ENCODE measurements around the gene NTN4.

Gene NTN4

DNA sequence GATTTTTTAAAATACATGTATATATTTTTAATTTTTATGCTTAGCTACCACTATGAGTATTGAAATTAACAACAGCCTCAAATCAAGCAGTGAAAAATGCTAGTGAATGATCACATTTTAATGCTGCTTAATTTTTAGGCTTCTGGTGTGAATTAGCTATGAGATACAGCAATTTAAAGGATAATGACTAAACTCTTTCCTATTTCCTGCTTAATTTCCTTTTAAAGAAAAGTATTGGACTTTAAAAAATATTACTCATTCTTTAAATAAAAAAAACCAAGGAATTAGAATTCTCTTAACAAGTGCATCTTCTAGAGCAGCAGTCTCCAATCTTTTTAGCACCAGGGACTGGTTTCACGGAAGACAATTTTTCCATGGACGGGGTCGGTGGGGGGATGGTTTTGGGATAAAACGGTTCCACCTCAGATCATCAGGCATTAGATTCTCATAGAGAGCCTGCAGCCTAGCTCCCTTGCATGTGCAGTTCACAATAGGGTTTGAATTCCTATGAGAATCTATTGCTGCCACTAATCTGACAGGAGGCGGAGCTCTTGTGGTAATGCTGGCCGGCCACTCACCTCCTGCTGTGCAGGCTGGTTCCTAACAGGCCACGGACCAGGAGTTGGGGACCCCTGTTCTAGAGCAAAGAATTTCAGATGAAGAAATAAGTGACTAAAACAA lies 18.6 kb upstream of the NTN4 start:
- TF ChIP-seq ZNF565 (CRISPR knock-in tag; conservative IDR thresholded peaks at IDR 0.05; ENCODE audit: low read depth) = no peak
- no peak for TF ChIP-seq OSR1 (CRISPR knock-in tag; IDR thresholded peaks at IDR 0.05)
- TF ChIP-seq, protein P1, sequence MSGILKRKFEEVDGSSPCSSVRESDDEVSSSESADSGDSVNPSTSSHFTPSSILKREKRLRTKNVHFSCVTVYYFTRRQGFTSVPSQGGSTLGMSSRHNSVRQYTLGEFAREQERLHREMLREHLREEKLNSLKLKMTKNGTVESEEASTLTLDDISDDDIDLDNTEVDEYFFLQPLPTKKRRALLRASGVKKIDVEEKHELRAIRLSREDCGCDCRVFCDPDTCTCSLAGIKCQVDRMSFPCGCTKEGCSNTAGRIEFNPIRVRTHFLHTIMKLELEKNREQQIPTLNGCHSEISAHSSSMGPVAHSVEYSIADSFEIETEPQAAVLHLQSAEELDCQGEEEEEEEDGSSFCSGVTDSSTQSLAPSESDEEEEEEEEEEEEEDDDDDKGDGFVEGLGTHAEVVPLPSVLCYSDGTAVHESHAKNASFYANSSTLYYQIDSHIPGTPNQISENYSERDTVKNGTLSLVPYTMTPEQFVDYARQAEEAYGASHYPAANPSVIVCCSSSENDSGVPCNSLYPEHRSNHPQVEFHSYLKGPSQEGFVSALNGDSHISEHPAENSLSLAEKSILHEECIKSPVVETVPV (CRISPR knock-in tag; IDR thresholded peaks at IDR 0.05) = no peak
- TF ChIP-seq, protein P2, sequence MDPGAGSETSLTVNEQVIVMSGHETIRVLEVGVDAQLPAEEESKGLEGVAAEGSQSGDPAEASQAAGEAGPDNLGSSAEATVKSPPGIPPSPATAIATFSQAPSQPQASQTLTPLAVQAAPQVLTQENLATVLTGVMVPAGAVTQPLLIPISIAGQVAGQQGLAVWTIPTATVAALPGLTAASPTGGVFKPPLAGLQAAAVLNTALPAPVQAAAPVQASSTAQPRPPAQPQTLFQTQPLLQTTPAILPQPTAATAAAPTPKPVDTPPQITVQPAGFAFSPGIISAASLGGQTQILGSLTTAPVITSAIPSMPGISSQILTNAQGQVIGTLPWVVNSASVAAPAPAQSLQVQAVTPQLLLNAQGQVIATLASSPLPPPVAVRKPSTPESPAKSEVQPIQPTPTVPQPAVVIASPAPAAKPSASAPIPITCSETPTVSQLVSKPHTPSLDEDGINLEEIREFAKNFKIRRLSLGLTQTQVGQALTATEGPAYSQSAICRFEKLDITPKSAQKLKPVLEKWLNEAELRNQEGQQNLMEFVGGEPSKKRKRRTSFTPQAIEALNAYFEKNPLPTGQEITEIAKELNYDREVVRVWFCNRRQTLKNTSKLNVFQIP (CRISPR knock-in tag; IDR thresholded peaks at IDR 0.05; ENCODE audit: borderline replicate concordance, low read depth) = no peak
- TF ChIP-seq ARNTL (CRISPR knock-in tag; IDR thresholded peaks at IDR 0.05; ENCODE audit: borderline replicate concordance, low read depth) = no peak
- no peak for TF ChIP-seq CSDC2 (CRISPR knock-in tag; IDR thresholded peaks at IDR 0.05)
- TF ChIP-seq ZNF70 (CRISPR knock-in tag; IDR thresholded peaks at IDR 0.05) = no peak
- ATAC-seq = no peak

- no peak for TF ChIP-seq TOX (CRISPR knock-in tag; IDR thresholded peaks at IDR 0.05; ENCODE audit: borderline replicate concordance)
- TF ChIP-seq CSDC2 (CRISPR knock-in tag; IDR thresholded peaks at IDR 0.05) = no peak
- no peak for TF ChIP-seq ESRRG (CRISPR knock-in tag; IDR thresholded peaks at IDR 0.05)
- no peak for TF ChIP-seq ZNF70 (CRISPR knock-in tag; IDR thresholded peaks at IDR 0.05)
- no peak for TF ChIP-seq TCF4 (CRISPR knock-in tag; IDR thresholded peaks at IDR 0.05; ENCODE audit: borderline replicate concordance)
- TF ChIP-seq, protein P3, sequence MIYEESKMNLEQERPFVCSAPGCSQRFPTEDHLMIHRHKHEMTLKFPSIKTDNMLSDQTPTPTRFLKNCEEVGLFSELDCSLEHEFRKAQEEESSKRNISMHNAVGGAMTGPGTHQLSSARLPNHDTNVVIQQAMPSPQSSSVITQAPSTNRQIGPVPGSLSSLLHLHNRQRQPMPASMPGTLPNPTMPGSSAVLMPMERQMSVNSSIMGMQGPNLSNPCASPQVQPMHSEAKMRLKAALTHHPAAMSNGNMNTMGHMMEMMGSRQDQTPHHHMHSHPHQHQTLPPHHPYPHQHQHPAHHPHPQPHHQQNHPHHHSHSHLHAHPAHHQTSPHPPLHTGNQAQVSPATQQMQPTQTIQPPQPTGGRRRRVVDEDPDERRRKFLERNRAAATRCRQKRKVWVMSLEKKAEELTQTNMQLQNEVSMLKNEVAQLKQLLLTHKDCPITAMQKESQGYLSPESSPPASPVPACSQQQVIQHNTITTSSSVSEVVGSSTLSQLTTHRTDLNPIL (CRISPR knock-in tag; IDR thresholded peaks at IDR 0.05; ENCODE audit: low read depth) = no peak
- TF ChIP-seq ARNTL (CRISPR knock-in tag; IDR thresholded peaks at IDR 0.05; ENCODE audit: borderline replicate concordance, low read depth) = no peak
- no peak for TF ChIP-seq OSR1 (CRISPR knock-in tag; IDR thresholded peaks at IDR 0.05)
- TF ChIP-seq, protein P4, sequence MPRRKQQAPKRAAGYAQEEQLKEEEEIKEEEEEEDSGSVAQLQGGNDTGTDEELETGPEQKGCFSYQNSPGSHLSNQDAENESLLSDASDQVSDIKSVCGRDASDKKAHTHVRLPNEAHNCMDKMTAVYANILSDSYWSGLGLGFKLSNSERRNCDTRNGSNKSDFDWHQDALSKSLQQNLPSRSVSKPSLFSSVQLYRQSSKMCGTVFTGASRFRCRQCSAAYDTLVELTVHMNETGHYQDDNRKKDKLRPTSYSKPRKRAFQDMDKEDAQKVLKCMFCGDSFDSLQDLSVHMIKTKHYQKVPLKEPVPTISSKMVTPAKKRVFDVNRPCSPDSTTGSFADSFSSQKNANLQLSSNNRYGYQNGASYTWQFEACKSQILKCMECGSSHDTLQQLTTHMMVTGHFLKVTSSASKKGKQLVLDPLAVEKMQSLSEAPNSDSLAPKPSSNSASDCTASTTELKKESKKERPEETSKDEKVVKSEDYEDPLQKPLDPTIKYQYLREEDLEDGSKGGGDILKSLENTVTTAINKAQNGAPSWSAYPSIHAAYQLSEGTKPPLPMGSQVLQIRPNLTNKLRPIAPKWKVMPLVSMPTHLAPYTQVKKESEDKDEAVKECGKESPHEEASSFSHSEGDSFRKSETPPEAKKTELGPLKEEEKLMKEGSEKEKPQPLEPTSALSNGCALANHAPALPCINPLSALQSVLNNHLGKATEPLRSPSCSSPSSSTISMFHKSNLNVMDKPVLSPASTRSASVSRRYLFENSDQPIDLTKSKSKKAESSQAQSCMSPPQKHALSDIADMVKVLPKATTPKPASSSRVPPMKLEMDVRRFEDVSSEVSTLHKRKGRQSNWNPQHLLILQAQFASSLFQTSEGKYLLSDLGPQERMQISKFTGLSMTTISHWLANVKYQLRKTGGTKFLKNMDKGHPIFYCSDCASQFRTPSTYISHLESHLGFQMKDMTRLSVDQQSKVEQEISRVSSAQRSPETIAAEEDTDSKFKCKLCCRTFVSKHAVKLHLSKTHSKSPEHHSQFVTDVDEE (CRISPR knock-in tag; IDR thresholded peaks at IDR 0.05) = no peak
- TF ChIP-seq GLIS3 (CRISPR knock-in tag; IDR thresholded peaks at IDR 0.05) = no peak
- no peak for ATAC-seq
Observed at GRCh38 chr12:95808146-95808545, 17.6 kb upstream of the NTN4 start.

DNA sequence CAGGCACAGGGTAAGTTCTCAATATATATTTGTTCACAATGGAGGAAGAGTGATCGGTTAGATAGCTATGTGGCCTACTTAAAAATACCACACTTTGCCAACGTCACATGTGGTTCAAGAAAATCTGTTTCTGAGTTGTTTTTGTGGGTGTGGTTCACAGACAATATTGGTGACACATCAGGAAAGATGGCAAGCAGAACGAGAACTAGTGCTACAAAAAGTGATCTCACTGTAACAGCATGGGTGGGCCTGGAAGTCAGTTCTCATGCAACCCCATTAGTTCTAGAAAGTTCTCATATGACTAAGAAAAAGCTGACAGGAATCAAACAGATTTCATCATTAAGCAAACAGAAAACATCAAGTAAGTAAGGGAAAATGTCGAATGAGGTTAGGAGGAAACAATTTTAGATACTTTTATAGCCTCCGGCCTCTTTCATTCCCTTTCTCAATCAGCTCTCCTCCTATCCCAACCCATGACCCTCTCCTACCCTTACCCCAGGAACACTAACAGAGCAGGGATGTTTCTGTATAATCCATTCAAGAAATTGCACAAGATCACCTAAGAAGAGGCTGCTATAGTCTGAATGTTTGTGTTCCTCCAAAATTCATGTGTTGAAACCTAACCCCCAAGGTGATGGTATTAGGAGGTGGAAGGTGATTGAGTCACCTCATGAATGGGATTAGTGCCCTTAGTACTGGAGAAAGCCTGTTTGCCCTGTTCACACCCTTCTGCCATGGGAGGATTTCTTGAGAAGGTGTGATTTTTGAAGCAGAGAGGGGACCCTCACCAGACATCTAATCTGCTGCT lies 15.5 kb upstream of the NTN4 start:
- ATAC-seq = peak; percentile 21; the same call in 2 of the 3 replicates
- TF ChIP-seq PPARA (CRISPR knock-in tag; IDR thresholded peaks at IDR 0.05; ENCODE audit: borderline replicate concordance) (no peak), ZNF70 (CRISPR knock-in tag; IDR thresholded peaks at IDR 0.05) (no peak)

GRCh38 chr12:95804291-95804690 lies 13.7 kb upstream of the NTN4 start:
- TF ChIP-seq ESRRG (CRISPR knock-in tag; IDR thresholded peaks at IDR 0.05) = no peak
- ATAC-seq = no peak

DNA sequence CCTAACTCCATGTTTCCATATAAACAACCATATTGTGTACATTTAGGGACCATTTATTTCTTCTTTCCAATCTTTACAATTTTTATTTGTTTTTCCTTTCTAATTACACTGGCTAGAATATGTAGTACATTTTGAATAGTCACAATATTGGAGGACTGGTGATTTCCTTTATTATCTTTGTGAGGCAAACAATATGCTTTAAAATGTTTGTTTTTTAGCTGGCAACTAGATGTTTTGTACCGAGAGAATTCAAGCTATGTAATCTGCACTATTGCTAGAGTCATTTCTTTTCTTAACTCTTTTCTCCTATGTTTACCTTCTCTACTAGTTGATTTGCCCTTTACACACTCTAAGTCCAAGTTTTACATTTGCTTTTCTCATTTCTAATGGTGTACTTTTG lies 13.3 kb upstream of the NTN4 start:
- no peak for TF ChIP-seq ZNF70 (CRISPR knock-in tag; IDR thresholded peaks at IDR 0.05)
- no peak for TF ChIP-seq ISL1 (CRISPR knock-in tag; IDR thresholded peaks at IDR 0.05)
- no peak for TF ChIP-seq ZFP3 (CRISPR knock-in tag; IDR thresholded peaks at IDR 0.05)
- no peak for TF ChIP-seq PPARA (CRISPR knock-in tag; IDR thresholded peaks at IDR 0.05; ENCODE audit: borderline replicate concordance)
- no peak for TF ChIP-seq BACH2 (CRISPR knock-in tag; IDR thresholded peaks at IDR 0.05; ENCODE audit: borderline replicate concordance)
- no peak for TF ChIP-seq OSR1 (CRISPR knock-in tag; IDR thresholded peaks at IDR 0.05)
- TF ChIP-seq RARB (CRISPR knock-in tag; IDR thresholded peaks at IDR 0.05) = no peak
- TF ChIP-seq SNAI2 (CRISPR knock-in tag; IDR thresholded peaks at IDR 0.05) = no peak
- TF ChIP-seq, protein P1 (CRISPR knock-in tag; IDR thresholded peaks at IDR 0.05) = no peak
- TF ChIP-seq TOX (CRISPR knock-in tag; IDR thresholded peaks at IDR 0.05; ENCODE audit: borderline replicate concordance) = no peak
- TF ChIP-seq ZNF565 (CRISPR knock-in tag; conservative IDR thresholded peaks at IDR 0.05; ENCODE audit: low read depth) = no peak
- no peak for TF ChIP-seq ZFP30 (CRISPR knock-in tag; IDR thresholded peaks at IDR 0.05)
- ATAC-seq = no peak

All from SK-N-SH treated with all-trans-retinoic acid at 6 μM for 48 hours (cell line).